Measurements from ENCODE around the gene KCND1. TPM values are rescaled to one million over a fixed set of nuclear protein-coding genes. Genes with fewer than 3 reads are reported as not detected.

The KCND1 gene
- total RNA-seq, 1 donor from 2014 or later = 5.2 TPM

DNA sequence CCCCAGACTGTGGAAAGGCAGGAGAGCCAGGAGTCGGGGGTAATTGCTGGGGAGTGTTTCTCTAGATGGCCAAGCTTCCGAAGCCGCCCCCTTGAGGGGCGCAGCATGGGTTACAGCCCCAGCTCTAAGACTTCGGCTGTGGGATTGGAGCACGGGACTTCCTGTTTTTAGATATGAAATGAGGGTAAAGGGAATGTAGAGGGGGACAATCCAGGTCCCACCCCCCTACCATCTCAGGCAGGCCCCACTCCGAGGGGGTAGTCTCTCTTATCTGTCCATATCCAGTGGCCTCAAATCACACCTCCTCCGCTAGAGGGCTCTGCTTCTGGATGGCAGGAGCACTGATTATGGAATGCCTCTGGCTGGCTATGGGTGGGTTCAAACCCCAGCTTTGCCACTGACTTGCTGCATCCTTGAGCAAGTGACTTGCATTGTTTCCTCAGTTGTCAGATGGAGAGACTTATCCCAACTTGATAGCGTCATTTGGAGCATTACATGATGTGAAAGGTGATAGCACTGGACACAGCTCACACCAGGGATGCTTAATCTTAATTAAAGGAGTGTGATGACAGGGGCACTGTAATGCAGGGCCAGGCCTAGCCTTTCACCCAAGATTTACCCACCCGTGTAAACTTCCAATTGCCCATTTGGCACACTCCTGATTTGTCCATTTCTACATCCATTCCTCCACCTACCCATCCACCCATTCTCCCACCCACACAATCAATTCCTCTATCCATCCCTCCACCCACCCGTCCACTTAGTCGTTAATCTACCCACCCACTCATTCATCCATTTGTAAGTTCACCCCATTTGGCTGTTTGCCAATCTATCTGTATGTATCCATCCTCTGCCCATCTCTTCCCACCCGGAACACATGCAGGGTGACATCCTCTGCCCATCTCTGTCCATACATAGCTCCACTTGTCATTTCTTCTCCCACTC, 848 bp upstream of the KCND1 start:
- Histone ChIP-seq H3K9me3 (ENCODE audit: insufficient read depth, low read depth, low read length) (no peaks in the 10 kb centered on the region), H3K36me3 (ENCODE audit: insufficient read depth, low read length) (no peaks in the 10 kb centered on the region), H2AFZ (ENCODE audit: low read depth, low read length) (no peak overlapping the region), H4K20me1 (ENCODE audit: insufficient read depth, low read length) (no peaks in the 10 kb centered on the region), H3K4me2 (ENCODE audit: low read length) (peak overlapping the region; percentile 88), H3K79me2 (ENCODE audit: insufficient read depth, low read length) (no peaks in the 10 kb centered on the region), H3K27me3 (ENCODE audit: insufficient read depth, low read length) (no peaks in the 10 kb centered on the region), H3K4me3 (ENCODE audit: insufficient read depth, low read depth, low read length) (peak overlapping the region; percentile 39), H3K4me1 (ENCODE audit: insufficient read depth, low read length) (peaks cover 9% of the 10 kb centered on the region), H3K9ac (ENCODE audit: low read length) (peak overlapping the region; percentile 46), H3K27ac (ENCODE audit: low read depth, low read length) (no peak overlapping the region)
- no peak overlapping the region for H3K27ac Mint-ChIP-seq (ENCODE audit: unreplicated experiment)
- TF ChIP-seq, protein P1, sequence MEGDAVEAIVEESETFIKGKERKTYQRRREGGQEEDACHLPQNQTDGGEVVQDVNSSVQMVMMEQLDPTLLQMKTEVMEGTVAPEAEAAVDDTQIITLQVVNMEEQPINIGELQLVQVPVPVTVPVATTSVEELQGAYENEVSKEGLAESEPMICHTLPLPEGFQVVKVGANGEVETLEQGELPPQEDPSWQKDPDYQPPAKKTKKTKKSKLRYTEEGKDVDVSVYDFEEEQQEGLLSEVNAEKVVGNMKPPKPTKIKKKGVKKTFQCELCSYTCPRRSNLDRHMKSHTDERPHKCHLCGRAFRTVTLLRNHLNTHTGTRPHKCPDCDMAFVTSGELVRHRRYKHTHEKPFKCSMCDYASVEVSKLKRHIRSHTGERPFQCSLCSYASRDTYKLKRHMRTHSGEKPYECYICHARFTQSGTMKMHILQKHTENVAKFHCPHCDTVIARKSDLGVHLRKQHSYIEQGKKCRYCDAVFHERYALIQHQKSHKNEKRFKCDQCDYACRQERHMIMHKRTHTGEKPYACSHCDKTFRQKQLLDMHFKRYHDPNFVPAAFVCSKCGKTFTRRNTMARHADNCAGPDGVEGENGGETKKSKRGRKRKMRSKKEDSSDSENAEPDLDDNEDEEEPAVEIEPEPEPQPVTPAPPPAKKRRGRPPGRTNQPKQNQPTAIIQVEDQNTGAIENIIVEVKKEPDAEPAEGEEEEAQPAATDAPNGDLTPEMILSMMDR (IDR thresholded peaks at IDR 0.05; ENCODE audit: insufficient read depth, low read depth, low read length) = peak; percentile 39
- TF ChIP-seq EZH2 (IDR thresholded peaks at IDR 0.05; ENCODE audit: insufficient read depth, low read length) = no peak
- no peaks in the 10 kb centered on the region for H3K36me3 Mint-ChIP-seq (ENCODE audit: low read depth, unreplicated experiment)
- H3K27me3 Mint-ChIP-seq (ENCODE audit: low read depth, unreplicated experiment) = no peaks in the 10 kb centered on the region
- H3K4me1 Mint-ChIP-seq (ENCODE audit: low read depth, unreplicated experiment) = peaks cover 13% of the 10 kb centered on the region
- peak; percentile 88 for FAIRE-seq
- H3K4me3 Mint-ChIP-seq (ENCODE audit: unreplicated experiment) = peak overlapping the region; percentile 70
- no peaks in the 10 kb centered on the region for H3K9me3 Mint-ChIP-seq (ENCODE audit: unreplicated experiment)
- peak; percentile 26 for DNase-seq (ENCODE audit: low read depth)

DNA sequence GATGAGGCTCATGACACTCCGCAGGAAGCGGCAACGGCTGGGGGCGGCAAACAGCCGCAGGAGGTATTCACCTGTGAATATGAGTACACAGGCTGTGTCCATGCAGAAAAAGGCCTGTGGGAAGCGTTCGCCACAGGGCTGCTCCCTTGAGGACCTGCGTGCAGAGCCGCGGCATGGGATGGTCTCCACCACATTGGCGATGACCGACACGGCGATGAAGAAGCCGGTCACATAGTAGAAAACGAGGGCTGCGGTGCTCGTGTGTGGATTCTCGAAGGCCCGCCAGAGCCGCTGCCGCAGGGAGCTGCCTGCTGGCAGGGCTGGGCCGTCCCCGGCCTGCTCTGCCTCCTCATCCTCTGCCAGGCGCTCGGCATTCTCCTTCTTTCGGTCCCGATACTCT, 2.2 kb downstream of the KCND1 start:
- Mint-ChIP-seq H3K27ac (ENCODE audit: unreplicated experiment) (no peak overlapping the region), H3K4me3 (ENCODE audit: unreplicated experiment) (no peak overlapping the region), H3K4me1 (ENCODE audit: low read depth, unreplicated experiment) (peaks cover 16% of the 10 kb centered on the region), H3K27me3 (ENCODE audit: low read depth, unreplicated experiment) (no peaks in the 10 kb centered on the region), H3K36me3 (ENCODE audit: low read depth, unreplicated experiment) (no peaks in the 10 kb centered on the region), H3K9me3 (ENCODE audit: unreplicated experiment) (no peaks in the 10 kb centered on the region)
- Histone ChIP-seq H3K9ac (ENCODE audit: low read length) (no peak overlapping the region), H4K20me1 (ENCODE audit: insufficient read depth, low read length) (no peaks in the 10 kb centered on the region), H3K27me3 (ENCODE audit: insufficient read depth, low read length) (no peaks in the 10 kb centered on the region), H3K4me2 (ENCODE audit: low read length) (no peak overlapping the region), H2AFZ (ENCODE audit: low read depth, low read length) (no peak overlapping the region), H3K4me1 (ENCODE audit: insufficient read depth, low read length) (peaks cover 16% of the 10 kb centered on the region), H3K4me3 (ENCODE audit: insufficient read depth, low read depth, low read length) (no peak overlapping the region), H3K36me3 (ENCODE audit: insufficient read depth, low read length) (no peaks in the 10 kb centered on the region), H3K9me3 (ENCODE audit: insufficient read depth, low read depth, low read length) (no peaks in the 10 kb centered on the region), H3K27ac (ENCODE audit: low read depth, low read length) (no peak overlapping the region), H3K79me2 (ENCODE audit: insufficient read depth, low read length) (no peaks in the 10 kb centered on the region)
- TF ChIP-seq, protein P1 (IDR thresholded peaks at IDR 0.05; ENCODE audit: insufficient read depth, low read depth, low read length) = no peak
- no peak for TF ChIP-seq EZH2 (IDR thresholded peaks at IDR 0.05; ENCODE audit: insufficient read depth, low read length)
- DNase-seq (ENCODE audit: low read depth) (no peak), FAIRE-seq (no peak)

DNA sequence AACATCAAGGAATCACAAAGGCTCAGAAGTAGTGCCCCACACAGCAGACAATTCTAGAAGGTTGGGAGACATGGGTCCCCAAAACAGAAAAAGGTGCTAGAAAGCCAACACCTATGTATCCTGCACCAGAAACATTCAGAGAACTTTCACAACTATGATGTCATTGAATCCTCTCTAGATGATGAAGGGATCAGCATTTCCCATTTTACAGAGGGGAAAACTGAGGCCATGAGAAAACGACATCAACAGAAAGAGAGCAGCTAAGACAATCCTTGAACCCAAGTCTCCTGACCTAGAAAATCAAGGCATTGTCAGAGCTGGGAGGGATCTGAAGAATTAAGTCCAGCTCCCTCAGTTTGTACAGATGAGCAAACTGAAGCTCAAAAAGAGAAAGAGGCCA, 3.3 kb downstream of the KCND1 start:
- FAIRE-seq = peak; percentile 47
- H3K9ac ChIP-seq (ENCODE audit: low read length) = no peak overlapping the region
- Mint-ChIP-seq H3K27me3 (ENCODE audit: low read depth, unreplicated experiment) (no peaks in the 10 kb centered on the region), H3K36me3 (ENCODE audit: low read depth, unreplicated experiment) (peaks cover 2% of the 10 kb centered on the region), H3K27ac (ENCODE audit: unreplicated experiment) (no peak overlapping the region), H3K4me1 (ENCODE audit: low read depth, unreplicated experiment) (peaks cover 16% of the 10 kb centered on the region), H3K4me3 (ENCODE audit: unreplicated experiment) (no peak overlapping the region), H3K9me3 (ENCODE audit: unreplicated experiment) (no peaks in the 10 kb centered on the region)
- no peak overlapping the region for H2AFZ ChIP-seq (ENCODE audit: low read depth, low read length)
- H3K4me3 ChIP-seq (ENCODE audit: insufficient read depth, low read depth, low read length) = no peak overlapping the region
- no peaks in the 10 kb centered on the region for H4K20me1 ChIP-seq (ENCODE audit: insufficient read depth, low read length)
- peaks cover 16% of the 10 kb centered on the region for H3K4me1 ChIP-seq (ENCODE audit: insufficient read depth, low read length)
- no peak overlapping the region for H3K27ac ChIP-seq (ENCODE audit: low read depth, low read length)
- no peaks in the 10 kb centered on the region for H3K79me2 ChIP-seq (ENCODE audit: insufficient read depth, low read length)
- H3K36me3 ChIP-seq (ENCODE audit: insufficient read depth, low read length) = no peaks in the 10 kb centered on the region
- H3K9me3 ChIP-seq (ENCODE audit: insufficient read depth, low read depth, low read length) = no peaks in the 10 kb centered on the region
- no peaks in the 10 kb centered on the region for H3K27me3 ChIP-seq (ENCODE audit: insufficient read depth, low read length)
- no peak for TF ChIP-seq EZH2 (IDR thresholded peaks at IDR 0.05; ENCODE audit: insufficient read depth, low read length)
- TF ChIP-seq, protein P1 (IDR thresholded peaks at IDR 0.05; ENCODE audit: insufficient read depth, low read depth, low read length) = no peak
- no peak for DNase-seq (ENCODE audit: low read depth)
- no peak overlapping the region for H3K4me2 ChIP-seq (ENCODE audit: low read length)
